ENCODE results near the gene TLR5. TPM values are rescaled to one million over a fixed set of nuclear protein-coding genes. Genes with fewer than 3 reads are reported as not detected.

The TLR5 gene
- total RNA-seq, 1 donor: not detected

DNA sequence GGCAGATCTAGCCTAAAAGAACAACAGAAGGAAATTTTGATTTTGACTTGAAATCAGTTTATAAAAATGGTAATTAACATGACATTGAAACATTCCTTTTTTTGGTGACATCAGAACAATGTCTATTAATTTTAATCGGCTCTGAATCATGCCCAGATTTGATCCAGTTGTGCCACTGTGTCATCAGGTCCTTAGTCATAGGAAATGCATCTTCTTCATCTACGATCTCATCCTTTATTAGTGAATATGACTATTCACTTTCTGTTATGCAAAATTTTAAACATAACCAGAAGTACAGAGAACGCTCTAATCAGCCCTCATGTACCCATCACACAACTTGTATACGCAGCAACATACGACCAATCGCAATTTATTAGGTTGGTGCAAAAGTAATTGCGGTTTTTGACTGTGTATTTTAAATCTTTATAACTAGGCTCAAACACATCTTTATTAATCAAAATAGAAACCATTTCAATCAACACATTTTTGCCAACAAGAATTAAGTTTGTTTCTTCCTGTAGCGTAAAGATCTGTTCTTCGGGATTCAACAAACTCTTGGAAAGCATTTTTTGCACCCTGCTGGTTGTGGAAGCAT is 40.3 kb upstream of the TLR5 start:
- no peak for TF ChIP-seq CTCF (IDR thresholded peaks at IDR 0.05; ENCODE audit: insufficient read depth, low read depth, low read length)
- no peak overlapping the region for H3K4me3 ChIP-seq (ENCODE audit: low read depth, low read length)
- DNase-seq (ENCODE audit: low read depth): no peak

DNA sequence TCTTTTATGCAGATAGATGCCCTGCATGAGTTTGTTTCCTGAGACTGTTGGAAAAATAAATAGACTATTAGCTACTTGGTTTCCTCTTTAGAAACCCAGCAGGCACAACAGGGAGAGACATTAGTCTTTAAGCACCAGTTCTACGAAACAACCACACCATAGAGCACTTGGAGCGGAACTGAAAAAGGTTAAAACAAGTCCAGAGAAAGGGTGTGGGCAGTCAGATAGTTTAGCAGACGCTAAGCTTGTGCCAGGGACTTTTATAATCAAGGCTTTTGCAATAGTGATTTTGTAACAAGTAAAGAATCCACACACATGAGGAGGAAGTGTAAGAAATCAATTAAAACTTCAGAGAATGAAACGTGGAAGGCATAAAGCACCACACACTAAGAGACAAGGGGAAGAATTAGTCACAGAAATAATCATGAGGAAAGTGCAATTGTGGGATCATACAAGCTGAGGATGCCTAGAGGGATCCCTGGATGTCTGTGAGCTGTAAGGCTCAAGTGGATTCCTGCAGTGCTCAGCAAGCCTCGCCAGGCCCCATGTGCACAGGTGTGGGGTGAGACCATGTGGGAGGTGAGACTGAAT is 37.8 kb upstream of the TLR5 start:
- no peak for TF ChIP-seq CTCF (IDR thresholded peaks at IDR 0.05; ENCODE audit: insufficient read depth, low read depth, low read length)
- peak; percentile 23 for DNase-seq (ENCODE audit: low read depth)
- H3K4me3 ChIP-seq (ENCODE audit: low read depth, low read length): no peak overlapping the region

GRCh38 chr1:223179786-223180185 is 36.7 kb upstream of the TLR5 start:
- no peak for TF ChIP-seq CTCF (IDR thresholded peaks at IDR 0.05; ENCODE audit: insufficient read depth, low read depth, low read length)
- H3K4me3 ChIP-seq (ENCODE audit: low read depth, low read length): no peak overlapping the region
- DNase-seq (ENCODE audit: low read depth): no peak

GRCh38 chr1:223179280-223179679 is 36.2 kb upstream of the TLR5 start:
- no peak overlapping the region for H3K4me3 ChIP-seq (ENCODE audit: low read depth, low read length)
- no peak for TF ChIP-seq CTCF (IDR thresholded peaks at IDR 0.05; ENCODE audit: insufficient read depth, low read depth, low read length)
- no peak for DNase-seq (ENCODE audit: low read depth)

GRCh38 chr1:223177681-223178080 is 34.6 kb upstream of the TLR5 start:
- DNase-seq (ENCODE audit: low read depth): no peak
- no peak overlapping the region for H3K4me3 ChIP-seq (ENCODE audit: low read depth, low read length)
- TF ChIP-seq CTCF (IDR thresholded peaks at IDR 0.05; ENCODE audit: insufficient read depth, low read depth, low read length): no peak

DNA sequence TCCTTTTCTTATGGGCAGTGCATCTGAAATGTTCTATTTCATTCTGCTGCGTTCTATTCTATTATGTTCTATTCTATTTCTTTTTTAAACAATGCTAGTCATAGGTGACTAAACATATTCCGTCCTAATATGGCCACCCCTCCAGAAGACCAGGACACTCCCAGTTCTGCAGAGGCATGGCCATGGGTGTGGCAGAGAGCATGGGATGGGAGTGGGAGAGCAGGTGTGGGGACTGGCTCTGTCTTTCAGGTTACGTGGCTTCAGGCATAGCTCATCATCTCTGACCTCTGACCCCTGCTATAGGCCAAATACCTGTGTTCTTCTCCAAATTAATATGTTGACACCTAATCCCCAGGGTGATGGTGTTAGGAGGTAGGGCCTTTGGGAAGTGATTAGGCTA is 33.4 kb upstream of the TLR5 start:
- no peak overlapping the region for H3K4me3 ChIP-seq (ENCODE audit: low read depth, low read length)
- no peak for TF ChIP-seq CTCF (IDR thresholded peaks at IDR 0.05; ENCODE audit: insufficient read depth, low read depth, low read length)
- no peak for DNase-seq (ENCODE audit: low read depth)

- TF ChIP-seq CTCF (IDR thresholded peaks at IDR 0.05; ENCODE audit: insufficient read depth, low read depth, low read length): no peak
- no peak overlapping the region for H3K4me3 ChIP-seq (ENCODE audit: low read depth, low read length)
- DNase-seq (ENCODE audit: low read depth): no peak
These were observed 32.6 kb upstream of the TLR5 start for GRCh38 chr1:223175633-223176032.

Measured in fibroblast of villous mesenchyme (primary cell).